Neuron (in vitro differentiated cells): ENCODE data around the gene ASCC1.
A peak's percentile ranks its signal among the peaks of the same experiment; 100 is the strongest.
"Not testable (repeated sequence)": the region's sequence is repeated elsewhere in the genome, so short reads cannot be mapped to it uniquely, and the experiment has no call there.

Experiments used
- H2AFZ ChIP-seq: one replicate; pipeline ENCODE4 v1.6.1; 2013; ENCODE audit warnings: low read depth, mild to moderate bottlenecking, inconsistent platforms, low read length, moderate library complexity
- H3K27me3 ChIP-seq: one replicate; pipeline ENCODE4 v1.6.1; 2013; ENCODE audit warnings: low read length; ENCODE audit not compliant: insufficient read depth
- H3K36me3 ChIP-seq: one replicate; pipeline ENCODE4 v1.6.1; 2013; ENCODE audit warnings: low read length; ENCODE audit not compliant: insufficient read depth
- H3K4me1 ChIP-seq: one replicate; pipeline ENCODE4 v1.6.1; 2013; ENCODE audit warnings: low read length; ENCODE audit not compliant: insufficient read depth
- H3K4me3 ChIP-seq: 2 replicates; pipeline ENCODE4 v1.5.1; 2013; ENCODE audit warnings: mild to moderate bottlenecking, low read length, moderate library complexity
- H3K9me3 ChIP-seq: one replicate; pipeline ENCODE4 v1.6.1; 2013; ENCODE audit warnings: low read length

ASCC1 gene

GRCh38 chr10:72255977-72256729 is 40.1 kb upstream of the ASCC1 start:
- H3K4me3 ChIP-seq: no peak overlapping the region
- H3K27me3 ChIP-seq: no peaks in the 10 kb centered on the region
- no peaks in the 10 kb centered on the region for H3K36me3 ChIP-seq
- no peak overlapping the region for H2AFZ ChIP-seq
- H3K4me1 ChIP-seq: peaks cover 44% of the 10 kb centered on the region
- H3K9me3 ChIP-seq: no peaks in the 10 kb centered on the region

- no peaks in the 10 kb centered on the region for H3K9me3 ChIP-seq
- H3K36me3 ChIP-seq: no peaks in the 10 kb centered on the region
- peaks cover 38% of the 10 kb centered on the region for H3K4me1 ChIP-seq
- peak overlapping the region; percentile 41 for H2AFZ ChIP-seq
- H3K27me3 ChIP-seq: no peaks in the 10 kb centered on the region
- H3K4me3 ChIP-seq: peak overlapping the region; percentile 41
Measured at GRCh38 chr10:72254813-72255568, 38.9 kb upstream of the ASCC1 start.

- H3K4me1 ChIP-seq: peaks cover 31% of the 10 kb centered on the region
- no peaks in the 10 kb centered on the region for H3K9me3 ChIP-seq
- no peak overlapping the region for H2AFZ ChIP-seq
- no peak overlapping the region for H3K4me3 ChIP-seq
- no peaks in the 10 kb centered on the region for H3K27me3 ChIP-seq
- H3K36me3 ChIP-seq: no peaks in the 10 kb centered on the region
Measured at GRCh38 chr10:72253578-72253977, 37.5 kb upstream of the ASCC1 start.

- no peaks in the 10 kb centered on the region for H3K9me3 ChIP-seq
- no peak overlapping the region for H3K4me3 ChIP-seq
- no peaks in the 10 kb centered on the region for H3K36me3 ChIP-seq
- H2AFZ ChIP-seq: no peak overlapping the region
- H3K27me3 ChIP-seq: no peaks in the 10 kb centered on the region
- H3K4me1 ChIP-seq: peaks cover 37% of the 10 kb centered on the region
Measured at GRCh38 chr10:72252972-72253371, 36.9 kb upstream of the ASCC1 start.

- H3K4me1 ChIP-seq: peaks cover 32% of the 10 kb centered on the region
- H3K4me3 ChIP-seq: no peak overlapping the region
- H3K9me3 ChIP-seq: no peaks in the 10 kb centered on the region
- H2AFZ ChIP-seq: no peak overlapping the region
- no peaks in the 10 kb centered on the region for H3K27me3 ChIP-seq
- H3K36me3 ChIP-seq: no peaks in the 10 kb centered on the region
Measured at GRCh38 chr10:72251635-72252034, 35.6 kb upstream of the ASCC1 start.

GRCh38 chr10:72250666-72251065 is 34.6 kb upstream of the ASCC1 start:
- Histone ChIP-seq H3K27me3 (no peaks in the 10 kb centered on the region), H2AFZ (no peak overlapping the region), H3K36me3 (no peaks in the 10 kb centered on the region), H3K4me3 (no peak overlapping the region), H3K4me1 (peaks cover 27% of the 10 kb centered on the region), H3K9me3 (no peaks in the 10 kb centered on the region)

GRCh38 chr10:72249176-72249862 is 33.2 kb upstream of the ASCC1 start:
- H3K4me1 ChIP-seq: peaks cover 16% of the 10 kb centered on the region
- not testable (repeated sequence) for H3K27me3 ChIP-seq, H3K9me3 ChIP-seq, H2AFZ ChIP-seq, H3K4me3 ChIP-seq, H3K36me3 ChIP-seq

GRCh38 chr10:72248468-72249151 is 32.5 kb upstream of the ASCC1 start:
- no peaks in the 10 kb centered on the region for H3K27me3 ChIP-seq
- no peaks in the 10 kb centered on the region for H3K36me3 ChIP-seq
- H3K9me3 ChIP-seq: no peaks in the 10 kb centered on the region
- H3K4me3 ChIP-seq: peak overlapping the region; percentile 31
- peaks cover 14% of the 10 kb centered on the region for H3K4me1 ChIP-seq
- H2AFZ ChIP-seq: peak overlapping the region; percentile 65

GRCh38 chr10:72245949-72246525 is 30.0 kb upstream of the ASCC1 start:
- no peaks in the 10 kb centered on the region for H3K9me3 ChIP-seq
- H2AFZ ChIP-seq: no peak overlapping the region
- peaks cover 14% of the 10 kb centered on the region for H3K4me1 ChIP-seq
- H3K4me3 ChIP-seq: no peak overlapping the region
- no peaks in the 10 kb centered on the region for H3K36me3 ChIP-seq
- no peaks in the 10 kb centered on the region for H3K27me3 ChIP-seq

GRCh38 chr10:72244573-72245038 is 28.5 kb upstream of the ASCC1 start:
- no peak overlapping the region for H2AFZ ChIP-seq
- peaks cover 14% of the 10 kb centered on the region for H3K4me1 ChIP-seq
- H3K4me3 ChIP-seq: no peak overlapping the region
- H3K9me3 ChIP-seq: no peaks in the 10 kb centered on the region
- H3K27me3 ChIP-seq: no peaks in the 10 kb centered on the region
- H3K36me3 ChIP-seq: no peaks in the 10 kb centered on the region

- Histone ChIP-seq H3K27me3 (no peaks in the 10 kb centered on the region), H3K4me1 (peaks cover 12% of the 10 kb centered on the region), H3K4me3 (no peak overlapping the region), H3K9me3 (no peaks in the 10 kb centered on the region), H2AFZ (no peak overlapping the region), H3K36me3 (no peaks in the 10 kb centered on the region)
Measured at GRCh38 chr10:72243822-72244437, 27.9 kb upstream of the ASCC1 start.

GRCh38 chr10:72242675-72243074 is 26.6 kb upstream of the ASCC1 start:
- Histone ChIP-seq H3K4me1 (peaks cover 1% of the 10 kb centered on the region), H3K9me3 (no peaks in the 10 kb centered on the region), H3K36me3 (no peaks in the 10 kb centered on the region), H2AFZ (no peak overlapping the region), H3K4me3 (no peak overlapping the region), H3K27me3 (no peaks in the 10 kb centered on the region)
